HG03039 (cell line): ENCODE measurements around the gene SLMAP.
"Not testable (repeated sequence)": the region's sequence is repeated elsewhere in the genome, so short reads cannot be mapped to it uniquely, and the experiment has no call there.

Source experiments
- ATAC-seq: cut with Tn5 transposase; IDR thresholded peaks from one replicate; pipeline ENCODE4 v1.9.1; 2021; ENCODE audit warnings: mild to moderate bottlenecking, moderate library complexity; ENCODE audit not compliant: unreplicated experiment

SLMAP gene

GRCh38 chr3:57793737-57794187 lies 37.7 kb downstream of the SLMAP start:
- ATAC-seq = no peak

- no peak for ATAC-seq
Measured at GRCh38 chr3:57794501-57794900, 38.4 kb downstream of the SLMAP start.

GRCh38 chr3:57794951-57795350 lies 38.8 kb downstream of the SLMAP start:
- ATAC-seq = no peak

- ATAC-seq = no peak
Measured at GRCh38 chr3:57796261-57796660, 40.2 kb downstream of the SLMAP start.

GRCh38 chr3:57797701-57798487 lies 41.8 kb downstream of the SLMAP start:
- no peak for ATAC-seq

- no peak for ATAC-seq
Measured at GRCh38 chr3:57803647-57804081, 47.6 kb downstream of the SLMAP start.

GRCh38 chr3:57805266-57805665 lies 49.2 kb downstream of the SLMAP start:
- no peak for ATAC-seq

- ATAC-seq = no peak
Measured at GRCh38 chr3:57805674-57806073, 49.6 kb downstream of the SLMAP start.

- not testable (repeated sequence) for ATAC-seq
Measured at GRCh38 chr3:57806195-57806594, 50.1 kb downstream of the SLMAP start.

GRCh38 chr3:57808961-57809608 lies 53.0 kb downstream of the SLMAP start:
- ATAC-seq = no peak

GRCh38 chr3:57809609-57809968 lies 53.5 kb downstream of the SLMAP start:
- ATAC-seq = no peak

GRCh38 chr3:57810048-57810447 lies 53.9 kb downstream of the SLMAP start:
- no peak for ATAC-seq

- no peak for ATAC-seq
Measured at GRCh38 chr3:57810471-57811137, 54.5 kb downstream of the SLMAP start.

- no peak for ATAC-seq
Measured at GRCh38 chr3:57815036-57815435, 58.9 kb downstream of the SLMAP start.

- no peak for ATAC-seq
Measured at GRCh38 chr3:57816471-57817095, 60.5 kb downstream of the SLMAP start.

- no peak for ATAC-seq
Measured at GRCh38 chr3:57818772-57819171, 62.7 kb downstream of the SLMAP start.

GRCh38 chr3:57820479-57820878 lies 64.4 kb downstream of the SLMAP start:
- no peak for ATAC-seq

- no peak for ATAC-seq
Measured at GRCh38 chr3:57821765-57822164, 65.7 kb downstream of the SLMAP start.

GRCh38 chr3:57822686-57823085 lies 66.6 kb downstream of the SLMAP start:
- no peak for ATAC-seq

GRCh38 chr3:57825116-57825515 lies 69.0 kb downstream of the SLMAP start:
- no peak for ATAC-seq

- no peak for ATAC-seq
Measured at GRCh38 chr3:57826245-57826951, 70.3 kb downstream of the SLMAP start.
